ENCODE data around the gene NFIB.

The NFIB gene

GRCh38 chr9:14310311-14310710 lies 3.6 kb downstream of the NFIB start:
- DNase-seq: no peak
- intact Hi-C loops (cut with DNase I): loop anchor here (5.0 kb wide), 1 partner anchor 42 kb away; no protein-coding TSS in a partner anchor

- intact Hi-C loops (cut with DNase I): no loop called here
- no peak for DNase-seq
These were observed 4.5 kb downstream of the NFIB start for GRCh38 chr9:14309403-14309802.

- no peak for DNase-seq
- intact Hi-C loops (cut with DNase I): no loop called here
These were observed 5.1 kb downstream of the NFIB start for GRCh38 chr9:14308853-14309145.

GRCh38 chr9:14307989-14308852 lies 5.7 kb downstream of the NFIB start:
- intact Hi-C loops (cut with DNase I): no loop called here
- DNase-seq: peak in 3 of 10 donors; percentile 30 to 83 (median 52)

- peak in 3 of 10 donors; percentile 21 to 86 (median 66) for DNase-seq
- intact Hi-C loops (cut with DNase I): no loop called here
These were observed 7.0 kb downstream of the NFIB start for GRCh38 chr9:14306672-14307660.

- no peak for DNase-seq
- intact Hi-C loops (cut with DNase I): no loop called here
These were observed 7.8 kb downstream of the NFIB start for GRCh38 chr9:14306188-14306587.

GRCh38 chr9:14304259-14304658 lies 9.7 kb downstream of the NFIB start:
- DNase-seq: peak in 1 of 10 donors; percentile 28
- intact Hi-C loops (cut with DNase I): no loop called here

- DNase-seq: peak; percentile 69 to 96 (median 80)
- intact Hi-C loops (cut with DNase I): loop anchor here (1.0 kb wide), 1 partner anchor 28 kb away; no protein-coding TSS in a partner anchor
These were observed 10.4 kb downstream of the NFIB start for GRCh38 chr9:14303521-14303920.

GRCh38 chr9:14303100-14303499 lies 10.8 kb downstream of the NFIB start:
- DNase-seq: no peak
- intact Hi-C loops (cut with DNase I): loop anchor here (1.0 kb wide), 1 partner anchor 28 kb away; no protein-coding TSS in a partner anchor

- intact Hi-C loops (cut with DNase I): no loop called here
- no peak for DNase-seq
These were observed 11.5 kb downstream of the NFIB start for GRCh38 chr9:14302405-14302804.

- DNase-seq: no peak
- intact Hi-C loops (cut with DNase I): no loop called here
These were observed 12.3 kb downstream of the NFIB start for GRCh38 chr9:14301583-14302021.

GRCh38 chr9:14301006-14301405 lies 12.9 kb downstream of the NFIB start:
- no peak for DNase-seq
- intact Hi-C loops (cut with DNase I): no loop called here

- intact Hi-C loops (cut with DNase I): no loop called here
- DNase-seq: no peak
These were observed 13.4 kb downstream of the NFIB start for GRCh38 chr9:14300588-14300987.

GRCh38 chr9:14300040-14300439 lies 13.9 kb downstream of the NFIB start:
- intact Hi-C loops (cut with DNase I): no loop called here

GRCh38 chr9:14298601-14299022 lies 15.3 kb downstream of the NFIB start:
- intact Hi-C loops (cut with DNase I): no loop called here

More at GRCh38 chr9:14300040-14300439, 13.9 kb downstream of the NFIB start:
- DNase-seq: no peak

GRCh38 chr9:14296495-14297113 lies 17.3 kb downstream of the NFIB start:
- DNase-seq: peak in 3 of 10 donors; percentile 34 to 75 (median 50)
- intact Hi-C loops (cut with DNase I): no loop called here

More at GRCh38 chr9:14298601-14299022, 15.3 kb downstream of the NFIB start:
- no peak for DNase-seq

GRCh38 chr9:14294659-14295058 lies 19.3 kb downstream of the NFIB start:
- DNase-seq: no peak
- intact Hi-C loops (cut with DNase I): no loop called here

- DNase-seq: no peak
- intact Hi-C loops (cut with DNase I): no loop called here
These were observed 20.1 kb downstream of the NFIB start for GRCh38 chr9:14293801-14294200.

- intact Hi-C loops (cut with DNase I): no loop called here
- no peak for DNase-seq
These were observed 21.7 kb downstream of the NFIB start for GRCh38 chr9:14292181-14292739.

- DNase-seq: no peak
- intact Hi-C loops (cut with DNase I): no loop called here
These were observed 24.0 kb downstream of the NFIB start for GRCh38 chr9:14289916-14290315.

Measured in posterior cingulate gyrus (tissue), 11 donors.